GM15510 (cell line): ENCODE data around the gene CDH13.

ENCODE experiments used
- POLR2A ChIP-seq: IDR thresholded peaks from 3 replicates; pipeline ENCODE4 v1.6.1; 2011; ENCODE audit warnings: borderline replicate concordance; ENCODE audit not compliant: insufficient read length; ENCODE audit errors: extremely low read depth

The CDH13 gene

GRCh38 chr16:82715160-82715559, 88.4 kb downstream of the CDH13 start:
- TF ChIP-seq POLR2A, result no peak

DNA sequence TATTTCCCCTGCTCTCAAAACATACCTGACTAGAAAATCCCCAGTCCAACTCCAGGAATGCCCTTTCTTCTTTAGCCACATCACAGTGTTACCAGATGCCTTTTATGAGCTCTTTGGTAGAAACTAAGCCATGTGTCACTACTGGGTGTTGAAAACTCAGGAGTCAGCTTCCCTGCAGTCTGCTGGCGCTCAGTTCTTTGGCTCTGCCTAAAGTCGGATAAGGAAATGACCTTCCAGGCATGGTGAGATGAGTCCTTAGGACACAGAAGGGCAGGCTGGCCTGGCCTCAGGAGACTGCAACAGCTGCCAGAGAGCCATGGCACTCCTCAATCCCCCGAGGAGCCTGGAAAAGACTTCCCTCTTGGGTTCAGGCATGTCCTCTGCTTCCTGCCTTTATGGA, 89.1 kb downstream of the CDH13 start:
- TF ChIP-seq POLR2A, result no peak

DNA sequence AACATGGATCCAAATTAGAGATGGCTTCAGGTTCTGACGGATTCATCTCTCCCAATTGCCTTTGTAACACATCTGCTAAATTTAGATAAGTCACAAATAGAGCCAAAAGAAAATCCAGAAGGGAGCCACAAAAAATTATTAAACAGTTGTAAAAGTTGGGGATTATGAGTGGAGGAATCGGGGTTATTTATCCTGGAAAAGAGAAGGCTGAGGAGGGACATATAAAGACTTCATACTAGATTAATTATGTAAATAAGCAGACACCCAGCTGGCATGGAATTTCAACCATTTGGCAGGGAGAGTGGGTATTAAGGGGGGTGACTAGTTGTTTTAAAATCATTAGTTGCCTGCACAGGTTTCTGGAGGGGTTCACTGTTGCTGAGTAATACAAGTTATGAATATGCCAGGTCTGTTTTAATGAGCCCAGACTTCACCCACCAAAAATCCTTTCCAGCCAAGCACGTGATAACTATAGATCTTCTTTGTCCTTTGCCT, 89.6 kb downstream of the CDH13 start:
- no peak for TF ChIP-seq POLR2A

- no peak for TF ChIP-seq POLR2A
Measured at GRCh38 chr16:82720414-82720813, 93.6 kb downstream of the CDH13 start.

- TF ChIP-seq POLR2A, result no peak
Measured at GRCh38 chr16:82726306-82726705, 99.5 kb downstream of the CDH13 start.

DNA sequence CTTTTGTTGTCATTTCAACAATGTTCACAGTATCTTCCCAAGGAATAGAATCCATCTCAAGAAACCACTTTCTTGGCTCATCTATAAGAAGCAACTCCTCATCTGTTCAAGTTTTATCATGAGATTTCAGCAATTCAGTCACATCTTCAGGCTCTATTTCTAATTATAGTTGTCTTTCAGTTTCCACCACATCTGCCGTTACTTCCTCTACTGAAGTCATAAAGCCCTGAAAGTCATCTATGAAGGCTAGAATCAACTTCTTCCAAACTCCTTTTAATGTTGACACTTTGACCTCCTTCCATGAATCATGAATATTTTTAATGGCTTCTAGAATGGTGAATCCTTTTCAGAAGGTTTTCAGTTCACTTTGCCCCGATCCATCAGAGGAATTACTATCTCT, 102.1 kb downstream of the CDH13 start:
- TF ChIP-seq POLR2A, result no peak

DNA sequence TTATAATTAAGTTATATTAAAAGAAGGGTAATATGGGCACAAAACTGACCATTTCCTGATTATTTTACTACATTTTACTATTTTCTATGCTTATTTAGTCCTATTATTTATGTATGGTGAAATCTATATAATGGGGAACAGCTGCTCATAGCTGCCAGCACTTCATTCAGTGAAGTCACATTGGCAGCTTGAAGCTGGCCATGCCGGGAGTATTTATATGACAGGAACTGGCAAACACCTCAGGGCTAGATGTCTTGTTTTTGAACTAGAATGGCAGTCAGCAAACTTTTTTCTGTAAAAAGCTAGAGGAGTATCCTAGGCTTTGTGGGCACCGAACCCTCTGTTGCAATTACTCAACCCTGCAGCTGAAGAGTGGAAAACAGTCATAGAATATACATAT, 104.1 kb downstream of the CDH13 start:
- no peak for TF ChIP-seq POLR2A

GRCh38 chr16:82732461-82732860, 105.7 kb downstream of the CDH13 start:
- no peak for TF ChIP-seq POLR2A

GRCh38 chr16:82735186-82735585, 108.4 kb downstream of the CDH13 start:
- TF ChIP-seq POLR2A, result no peak

- no peak for TF ChIP-seq POLR2A
Measured at GRCh38 chr16:82735673-82736091, 108.9 kb downstream of the CDH13 start.

GRCh38 chr16:82736224-82736623, 109.5 kb downstream of the CDH13 start:
- no peak for TF ChIP-seq POLR2A

GRCh38 chr16:82738699-82739098, 111.9 kb downstream of the CDH13 start:
- no peak for TF ChIP-seq POLR2A

- TF ChIP-seq POLR2A, result no peak
Measured at GRCh38 chr16:82741073-82741615, 114.4 kb downstream of the CDH13 start.

GRCh38 chr16:82744958-82745357, 118.2 kb downstream of the CDH13 start:
- no peak for TF ChIP-seq POLR2A

DNA sequence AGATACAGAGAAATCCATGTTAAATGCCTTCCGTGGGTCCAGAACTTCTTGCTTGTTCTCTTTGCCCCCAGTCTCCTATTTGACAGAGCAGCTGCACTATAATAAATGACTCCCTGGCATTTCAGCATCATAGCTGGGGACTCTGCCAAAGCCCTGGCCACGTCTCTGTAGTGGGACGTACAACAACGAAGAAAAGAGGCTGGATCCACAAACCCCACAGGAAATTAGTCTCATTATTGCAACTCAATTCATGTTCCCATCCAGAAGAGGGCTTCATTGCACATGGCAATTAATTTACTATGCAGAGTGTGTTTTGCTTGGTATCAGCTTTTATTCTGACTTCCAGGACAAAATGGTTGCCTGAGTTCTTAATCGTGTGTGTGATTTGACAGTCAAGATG, 121.3 kb downstream of the CDH13 start:
- no peak for TF ChIP-seq POLR2A

- no peak for TF ChIP-seq POLR2A
Measured at GRCh38 chr16:82750068-82750467, 123.3 kb downstream of the CDH13 start.

- no peak for TF ChIP-seq POLR2A
Measured at GRCh38 chr16:82751020-82751419, 124.3 kb downstream of the CDH13 start.
